Cortex of kidney (tissue), 1 donor: ENCODE data around the gene KLF9.

Experiments used
- DNase-seq: peaks from one replicate; lab custom pipeline; 2025; lab: John Stamatoyannopoulos, UW

The KLF9 gene

DNA sequence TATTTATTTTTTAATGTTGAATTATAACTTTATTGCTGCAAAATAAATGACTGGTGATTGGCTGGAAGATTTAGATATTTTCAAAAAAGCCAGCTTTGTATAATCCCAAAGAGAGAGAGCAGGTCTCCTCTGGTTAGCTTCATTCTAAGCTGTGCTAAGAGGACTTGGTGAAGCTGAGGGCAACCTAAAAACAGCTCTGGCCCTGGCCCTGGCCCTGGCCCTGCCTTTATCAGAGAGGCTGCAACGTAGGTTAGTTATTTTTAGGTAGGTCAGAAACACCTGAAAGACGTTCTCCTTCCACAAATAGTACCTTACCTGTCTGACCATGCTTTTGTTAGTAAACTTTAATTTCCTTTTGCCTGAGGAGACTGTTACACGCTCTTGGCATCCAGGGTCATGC, 58.7 kb downstream of the KLF9 start:
- no peak for DNase-seq

DNA sequence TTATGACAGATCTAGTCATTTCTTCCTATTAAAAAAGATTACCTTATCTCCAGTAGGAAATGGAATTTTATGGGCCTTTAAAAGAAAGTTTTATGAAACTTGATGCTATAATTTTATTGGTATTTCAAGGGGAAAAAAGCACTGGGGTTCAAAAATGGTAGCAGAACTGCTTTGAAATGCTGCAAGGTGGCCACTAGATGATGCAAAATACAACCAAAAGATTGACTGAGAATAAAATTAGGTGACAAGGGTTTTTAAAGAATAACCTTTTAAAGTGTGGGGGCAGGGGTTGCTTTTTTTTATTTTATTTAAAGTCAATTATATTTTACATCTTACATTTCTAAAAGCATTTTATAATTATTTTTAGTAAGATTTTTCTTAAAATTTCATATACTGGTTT, 61.7 kb downstream of the KLF9 start:
- no peak for DNase-seq

DNA sequence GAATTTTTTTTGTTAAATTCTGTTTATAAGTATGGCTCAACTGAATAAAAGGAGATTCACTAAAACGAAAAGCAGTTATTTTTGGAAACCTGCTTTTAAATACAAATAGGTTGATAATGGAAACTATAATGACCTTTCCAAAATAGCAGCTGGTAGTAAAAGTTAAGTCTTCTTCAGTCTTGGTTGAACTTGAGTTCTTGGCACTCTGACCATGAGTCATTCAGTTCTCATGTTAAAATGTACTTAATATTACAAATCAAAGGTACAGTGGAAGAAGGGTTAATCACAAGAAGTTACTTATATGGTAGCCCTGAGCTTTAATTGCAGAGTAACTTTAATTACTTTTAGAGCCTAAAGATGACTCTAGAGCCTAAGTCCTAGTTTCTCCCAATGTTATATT, 62.1 kb downstream of the KLF9 start:
- no peak for DNase-seq

DNA sequence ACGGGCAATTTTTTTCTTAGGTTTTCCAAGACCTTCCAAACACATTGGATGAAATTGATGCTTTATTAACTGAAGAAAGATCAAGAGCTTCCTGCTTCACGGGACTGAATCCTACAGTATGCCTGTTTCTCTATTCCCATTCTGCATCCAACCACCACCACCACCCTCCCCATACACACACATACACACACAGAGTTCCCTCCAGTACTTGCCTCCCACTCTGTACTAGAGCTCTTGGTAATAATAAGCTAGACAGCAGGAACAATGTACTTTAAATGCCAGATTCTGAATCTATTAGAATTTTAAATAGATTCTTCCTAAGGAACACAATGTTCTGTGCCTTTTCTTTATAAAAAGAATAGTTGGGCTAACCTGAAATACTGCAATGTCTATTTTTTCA, 67.4 kb downstream of the KLF9 start:
- DNase-seq: no peak

DNA sequence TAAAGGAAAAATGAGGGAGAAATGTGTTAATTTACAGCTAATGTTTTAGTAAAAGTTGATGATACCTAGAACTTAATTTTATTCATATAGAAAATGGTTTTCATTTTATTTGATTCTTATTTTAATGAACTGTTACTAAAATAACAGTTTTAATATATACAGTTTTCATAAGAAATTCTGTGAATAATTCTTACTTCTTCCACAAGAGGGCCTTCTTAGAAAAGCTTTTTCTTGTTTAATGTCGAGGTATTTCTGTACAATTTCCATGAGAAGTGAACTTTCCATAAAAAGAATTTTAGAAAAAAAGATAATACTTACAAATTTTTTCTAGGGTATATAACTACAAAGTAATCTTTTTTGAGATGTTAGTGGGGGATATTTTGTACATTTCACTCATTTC, 73.9 kb downstream of the KLF9 start:
- no peak for DNase-seq
